Right lobe of liver (tissue), 6 donors: ENCODE data around the gene DOC2A. TPM values are rescaled to one million over a fixed set of nuclear protein-coding genes. Genes with fewer than 3 reads are reported as not detected.

Experiments used
- ATAC-seq, 4 donors: fragments of 200-7000 bp; cut with Tn5 transposase; one replicate each; pipeline ENCODE4 v1.9.1; 2020; ENCODE audit warnings: mild to moderate bottlenecking in 4 of 4, moderate library complexity in 4 of 4
- DNase-seq, 3 donors: peaks; one replicate each; pipeline ENCODE4 v3.0.0-alpha.2; 2020
- H3K27ac ChIP-seq, 3 donors: fragments of 200-600 bp; one replicate each; pipeline ENCODE4 v1.8.0; 2022
- H3K27me3 ChIP-seq, 2 donors: fragments of 200-600 bp; one replicate each; pipeline ENCODE4 v1.8.0; 2022
- H3K36me3 ChIP-seq, 4 donors: fragments of 200-600 bp; sonication (generic) in 1 of 4; one replicate each; pipeline versions ENCODE4 v1.5.1 to v1.8.0; 2017 to 2022; ENCODE audit warnings: control low read depth in 1 of 4
- H3K4me1 ChIP-seq, 4 donors: fragments of 200-600 bp; sonication (generic) in 1 of 4; one replicate each; pipeline versions ENCODE4 v1.5.1 to v1.8.0; 2017 to 2022; ENCODE audit warnings: control low read depth in 1 of 4
- H3K4me3 ChIP-seq, 3 donors: fragments of 200-600 bp; one replicate each; pipeline ENCODE4 v1.8.0; 2022
- H3K9me3 ChIP-seq, 4 donors: fragments of 200-600 bp; sonication (generic) in 1 of 4; one replicate each; pipeline versions ENCODE4 v1.5.1 to v1.8.0; 2017 to 2022; ENCODE audit warnings: control low read depth in 1 of 4
- CTCF ChIP-seq, 4 donors: fragments of 200-600 bp in 3 of 4; fragments of 450-650 bp in 1 of 4; IDR thresholded peaks; one replicate each; pipeline versions ENCODE4 v1.5.1 to v1.8.0; 2016 to 2022; ENCODE audit warnings: antibody characterized with exemption in 4 of 4, mild to moderate bottlenecking in 2 of 4
- POLR2A ChIP-seq: fragments of 450-650 bp; IDR thresholded peaks from one replicate; pipeline ENCODE4 v1.6.1; 2017; ENCODE audit warnings: antibody characterized with exemption, mild to moderate bottlenecking
- WGBS: methylation state at CpG from one replicate; pipeline ENCODE4 v1.1.6; 2018; ENCODE audit warnings: low coverage, low lambda C conversion rate; ENCODE audit not compliant: insufficient coverage; ENCODE audit errors: missing lambda C conversion rate; 5-methylcytosine and 5-hydroxymethylcytosine counted together
- intact Hi-C, 2 donors: fragments of 100-400 bp; cut with DNase I; formaldehyde crosslinking; loops; one replicate each; pipeline versions ENCODE4 v1.11.2 to v1.14.1; 2022
- total RNA-seq, 6 experiments: library from RNA; depleted of rRNA in 2 of 6; stranded (reverse); fragments of >200 nt in 2 of 6; fragmentation: NEBNext Ultra II Directional in 3 of 6; extraction: Animal tissue kit (Norgen Biotek cat#: 25700) in 3 of 6; gene quantifications; one replicate each; pipeline versions ENCODE4 v1.1.0 to v1.2.4, GENCODE V29; 2016 to 2023
- donor health status: DM: no; HTN: yes; CAD: no.
- donor health status: DM: no; HTN: no; CAD: no.
- donor health status: DM: no; HTN: no; CAD: no.
- donor health status: DM: no; HTN: yes; CAD: no.
- donor health status: DM: no; HTN: yes; CAD: no.

DOC2A gene
- total RNA-seq, 6 experiments from 2014 or later, result 0.16 to 0.66 (median 0.33) TPM; not detected in 3

DNA sequence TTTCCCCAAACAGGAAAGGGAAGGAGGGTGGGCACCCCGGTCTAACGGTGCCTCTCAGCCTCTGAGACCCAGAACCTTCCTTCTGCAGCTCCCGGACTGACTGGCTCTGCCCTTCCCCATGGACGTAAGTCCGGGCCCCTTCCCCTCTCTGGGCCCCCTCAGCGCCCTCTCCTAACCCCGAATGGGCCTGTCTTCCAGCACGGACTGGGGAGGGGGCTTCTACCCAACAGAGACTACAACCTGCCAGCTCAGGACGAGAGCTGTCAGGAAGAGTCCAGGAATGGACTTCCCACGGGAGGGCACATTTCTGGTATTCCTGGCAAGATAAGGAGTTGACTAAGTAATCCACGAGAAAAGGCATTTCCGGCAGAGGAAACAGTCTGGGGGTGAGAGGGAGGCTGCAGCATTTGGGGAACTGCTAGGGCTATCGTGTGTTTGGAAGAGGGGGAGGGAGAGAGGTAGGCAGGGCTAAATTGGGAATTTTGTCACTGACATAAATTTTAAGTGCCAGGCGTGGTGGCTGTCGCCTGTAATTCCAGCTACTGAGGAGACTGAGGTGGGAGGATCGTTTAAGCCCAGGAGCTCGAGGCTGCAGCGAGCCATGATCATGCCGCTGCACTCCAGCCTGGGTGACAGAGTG is 42.7 kb upstream of the DOC2A start:
- WGBS, result 12% methylated on average over 18 of the region's 19 CpGs
- peak overlapping the region in 1 of 3 donors; percentile 40 for H3K27ac ChIP-seq

DNA sequence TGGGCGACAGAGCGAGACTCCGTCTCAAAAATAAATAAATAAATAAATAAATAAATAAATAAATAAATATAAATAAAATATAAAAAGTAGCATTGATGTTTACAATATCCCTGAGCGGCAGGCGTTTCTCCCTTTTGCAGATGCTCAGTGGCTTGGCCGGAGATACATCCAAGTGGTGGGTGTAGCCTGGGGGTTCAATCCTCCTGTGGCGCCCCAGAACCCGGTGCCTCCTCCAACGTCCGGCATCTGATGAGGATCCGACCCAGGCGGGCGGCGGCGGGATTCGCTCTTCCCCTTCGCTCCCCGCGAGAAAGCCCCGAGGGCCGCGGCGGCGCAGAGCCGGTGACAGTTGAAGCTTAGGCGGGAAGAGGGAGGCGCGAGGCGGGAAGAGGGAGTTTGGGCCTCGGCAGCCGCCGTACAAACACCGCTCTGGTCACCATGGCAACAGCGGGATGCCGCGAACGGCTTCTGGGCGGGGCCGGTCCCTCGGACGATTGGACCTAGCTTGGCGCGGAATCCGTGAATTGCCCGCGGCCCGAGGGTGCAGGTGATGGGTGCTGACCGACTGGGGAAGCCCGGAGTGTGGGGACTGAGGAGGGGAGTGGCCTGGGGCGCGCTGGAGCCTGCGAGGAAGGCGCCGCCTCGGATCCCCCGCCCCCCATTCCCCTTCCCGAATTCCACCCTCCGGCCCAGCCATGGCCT is 42.0 kb upstream of the DOC2A start:
- 8% methylated on average over 21 of the region's 58 CpGs for WGBS

More for the DNA sequence above, 42.7 kb upstream of the DOC2A start:
- DNase-seq, result no peak
- H3K27me3 ChIP-seq, result no peaks in the 10 kb centered on the region
- no peaks in the 10 kb centered on the region for H3K36me3 ChIP-seq
- intact Hi-C loops, result no loop called here
- TF ChIP-seq POLR2A, result no peak
- no peak for TF ChIP-seq CTCF (IDR thresholded peaks at IDR 0.05)
- ATAC-seq, result peak; percentile 11 to 36 (median 15)
- H3K4me3 ChIP-seq, result peak overlapping the region; percentile 66 to 74 (median 69)
- no peaks in the 10 kb centered on the region for H3K9me3 ChIP-seq
- H3K4me1 ChIP-seq, result peaks cover 0 to 4% (median 0%) of the 10 kb centered on the region in 4 donors

DNA sequence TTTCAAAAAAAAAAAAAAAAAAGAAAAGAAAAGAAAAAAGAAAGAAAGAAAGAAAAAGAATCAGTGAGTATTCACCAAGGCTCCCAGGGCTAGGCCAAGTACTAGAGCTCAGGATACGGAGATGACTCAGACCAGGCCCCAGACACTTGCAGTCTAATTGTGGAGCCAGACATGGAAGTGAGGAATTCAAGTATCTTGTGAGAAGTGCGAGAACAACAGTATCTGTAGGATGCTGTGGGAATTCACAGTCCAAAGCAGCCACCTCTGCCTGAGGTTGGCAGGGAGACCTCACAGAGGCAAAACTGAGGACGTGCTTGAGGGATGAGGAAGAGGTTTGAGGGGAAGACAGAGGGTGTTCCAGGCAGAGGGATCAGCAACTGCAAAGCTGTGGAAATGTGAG is 40.7 kb upstream of the DOC2A start:
- no peak overlapping the region for H3K4me3 ChIP-seq
- peaks cover 0 to 4% (median 0%) of the 10 kb centered on the region in 4 donors for H3K4me1 ChIP-seq
- no peaks in the 10 kb centered on the region for H3K27me3 ChIP-seq
- intact Hi-C loops, result no loop called here
- DNase-seq, result no peak
- 83% methylated on average over 2 of the region's 3 CpGs for WGBS
- H3K9me3 ChIP-seq, result no peaks in the 10 kb centered on the region
- H3K27ac ChIP-seq, result no peak overlapping the region
- H3K36me3 ChIP-seq, result no peaks in the 10 kb centered on the region
- TF ChIP-seq POLR2A, result no peak
- TF ChIP-seq CTCF (IDR thresholded peaks at IDR 0.05), result no peak
- no peak for ATAC-seq

More for the DNA sequence above, 42.0 kb upstream of the DOC2A start:
- H3K4me3 ChIP-seq, result peak overlapping the region; percentile 66 to 74 (median 69)
- DNase-seq, result peak; percentile 94 to 96 (median 95)
- no peaks in the 10 kb centered on the region for H3K9me3 ChIP-seq
- intact Hi-C loops, result no loop called here
- H3K4me1 ChIP-seq, result peaks cover 0 to 4% (median 0%) of the 10 kb centered on the region in 4 donors
- H3K27me3 ChIP-seq, result no peaks in the 10 kb centered on the region
- H3K27ac ChIP-seq, result peak overlapping the region in 1 of 3 donors; percentile 40
- H3K36me3 ChIP-seq, result no peaks in the 10 kb centered on the region
- ATAC-seq, result peak; percentile 91 to 99 (median 96)
- TF ChIP-seq CTCF (IDR thresholded peaks at IDR 0.05) (no peak), POLR2A (no peak)

- TF ChIP-seq POLR2A (no peak), CTCF (IDR thresholded peaks at IDR 0.05) (no peak)
- H3K9me3 ChIP-seq, result no peaks in the 10 kb centered on the region
- 93% methylated on average over 5 of the region's 8 CpGs for WGBS
- H3K4me1 ChIP-seq, result peaks cover 0 to 4% (median 0%) of the 10 kb centered on the region in 4 donors
- H3K36me3 ChIP-seq, result no peaks in the 10 kb centered on the region
- no peak overlapping the region for H3K4me3 ChIP-seq
- no peak for ATAC-seq
- H3K27me3 ChIP-seq, result no peaks in the 10 kb centered on the region
- intact Hi-C loops, result no loop called here
- no peak overlapping the region for H3K27ac ChIP-seq
- DNase-seq, result no peak
Observed at GRCh38 chr16:30049871-30050270, 39.0 kb upstream of the DOC2A start.
